Astrocyte (in vitro differentiated cells and primary cell): ENCODE data around the gene INTS2.

Experiments used
- EZH2 ChIP-seq: IDR thresholded peaks from 2 replicates; pipeline ENCODE4 v1.6.1; 2012; ENCODE audit warnings: mild to moderate bottlenecking, low read length, inconsistent platforms; ENCODE audit not compliant: insufficient read depth
- TF ChIP-seq, protein P1 (sequence below): IDR thresholded peaks from 2 replicates; pipeline ENCODE4 v1.5.1; 2011; ENCODE audit warnings: low read depth, mild to moderate bottlenecking, inconsistent platforms, low read length, moderate library complexity; ENCODE audit not compliant: insufficient read depth

DNA sequence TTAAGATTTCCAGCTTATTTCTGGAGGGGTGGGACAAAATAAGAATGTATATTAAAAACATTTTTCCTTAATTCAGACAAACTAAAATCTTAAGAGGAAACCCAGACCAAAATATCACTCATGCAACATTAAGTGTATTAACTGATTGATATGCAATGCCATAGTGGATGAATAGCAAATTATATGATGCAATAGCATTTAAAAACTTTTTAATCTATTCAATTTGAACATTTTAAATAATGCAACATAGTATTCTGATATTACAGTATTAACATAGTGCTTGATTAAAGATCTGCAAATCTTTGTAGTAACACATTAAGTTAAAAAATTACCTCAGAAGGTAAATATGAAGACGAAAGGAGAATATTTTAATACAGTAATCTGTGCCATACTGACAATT, 15.3 kb upstream of the INTS2 start:
- TF ChIP-seq, protein P1, sequence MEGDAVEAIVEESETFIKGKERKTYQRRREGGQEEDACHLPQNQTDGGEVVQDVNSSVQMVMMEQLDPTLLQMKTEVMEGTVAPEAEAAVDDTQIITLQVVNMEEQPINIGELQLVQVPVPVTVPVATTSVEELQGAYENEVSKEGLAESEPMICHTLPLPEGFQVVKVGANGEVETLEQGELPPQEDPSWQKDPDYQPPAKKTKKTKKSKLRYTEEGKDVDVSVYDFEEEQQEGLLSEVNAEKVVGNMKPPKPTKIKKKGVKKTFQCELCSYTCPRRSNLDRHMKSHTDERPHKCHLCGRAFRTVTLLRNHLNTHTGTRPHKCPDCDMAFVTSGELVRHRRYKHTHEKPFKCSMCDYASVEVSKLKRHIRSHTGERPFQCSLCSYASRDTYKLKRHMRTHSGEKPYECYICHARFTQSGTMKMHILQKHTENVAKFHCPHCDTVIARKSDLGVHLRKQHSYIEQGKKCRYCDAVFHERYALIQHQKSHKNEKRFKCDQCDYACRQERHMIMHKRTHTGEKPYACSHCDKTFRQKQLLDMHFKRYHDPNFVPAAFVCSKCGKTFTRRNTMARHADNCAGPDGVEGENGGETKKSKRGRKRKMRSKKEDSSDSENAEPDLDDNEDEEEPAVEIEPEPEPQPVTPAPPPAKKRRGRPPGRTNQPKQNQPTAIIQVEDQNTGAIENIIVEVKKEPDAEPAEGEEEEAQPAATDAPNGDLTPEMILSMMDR, result no peak
- no peak for TF ChIP-seq EZH2
